SKM-1 treated with dmso at 0.1 percent for 144 hours (cell line): ENCODE results near the gene TBX21.
"Not testable (repeated sequence)": the region's sequence is repeated elsewhere in the genome, so short reads cannot be mapped to it uniquely, and the experiment has no call there.

ENCODE experiments used
- DNase-seq: peaks from one replicate; lab custom pipeline; 2025; ENCODE audit not compliant: unreplicated experiment; lab: John Stamatoyannopoulos, UW

Gene TBX21

GRCh38 chr17:47729476-47729875 lies 3.6 kb upstream of the TBX21 start:
- no peak for DNase-seq

- DNase-seq, result no peak
Measured at GRCh38 chr17:47730681-47731080, 2.4 kb upstream of the TBX21 start.

GRCh38 chr17:47731396-47731795 lies 1.6 kb upstream of the TBX21 start:
- no peak for DNase-seq

- DNase-seq, result no peak
Measured at GRCh38 chr17:47732399-47733046, 513 bp upstream of the TBX21 start.

- DNase-seq, result no peak
Measured at GRCh38 chr17:47733674-47734410, 806 bp downstream of the TBX21 start.

GRCh38 chr17:47735139-47735464 lies 2.1 kb downstream of the TBX21 start:
- DNase-seq, result no peak

GRCh38 chr17:47735536-47736011 lies 2.5 kb downstream of the TBX21 start:
- DNase-seq, result no peak

GRCh38 chr17:47736501-47737495 lies 3.8 kb downstream of the TBX21 start:
- DNase-seq, result no peak

GRCh38 chr17:47738178-47738577 lies 5.1 kb downstream of the TBX21 start:
- DNase-seq, result no peak

- DNase-seq, result no peak
Measured at GRCh38 chr17:47739150-47739549, 6.1 kb downstream of the TBX21 start.

- not testable (repeated sequence) for DNase-seq
Measured at GRCh38 chr17:47739945-47740344, 6.9 kb downstream of the TBX21 start.

- DNase-seq, result no peak
Measured at GRCh38 chr17:47741109-47741792, 8.2 kb downstream of the TBX21 start.

GRCh38 chr17:47741793-47742145 lies 8.7 kb downstream of the TBX21 start:
- no peak for DNase-seq

- DNase-seq, result no peak
Measured at GRCh38 chr17:47742319-47743181, 9.5 kb downstream of the TBX21 start.

- DNase-seq, result no peak
Measured at GRCh38 chr17:47744168-47745036, 11.4 kb downstream of the TBX21 start.

- DNase-seq, result no peak
Measured at GRCh38 chr17:47745037-47745380, 12.0 kb downstream of the TBX21 start.

- DNase-seq, result no peak
Measured at GRCh38 chr17:47751471-47751870, 18.4 kb downstream of the TBX21 start.

GRCh38 chr17:47757386-47757785 lies 24.4 kb downstream of the TBX21 start:
- DNase-seq, result no peak

- DNase-seq, result no peak
Measured at GRCh38 chr17:47760409-47761140, 27.5 kb downstream of the TBX21 start.
